ENCODE results near the gene ZSWIM8. TPM values are rescaled to one million over a fixed set of nuclear protein-coding genes. Genes with fewer than 3 reads are reported as not detected.

ZSWIM8 gene
- total RNA-seq, 2 donors from 2014 or later, result 34.5 to 70.9 TPM

DNA sequence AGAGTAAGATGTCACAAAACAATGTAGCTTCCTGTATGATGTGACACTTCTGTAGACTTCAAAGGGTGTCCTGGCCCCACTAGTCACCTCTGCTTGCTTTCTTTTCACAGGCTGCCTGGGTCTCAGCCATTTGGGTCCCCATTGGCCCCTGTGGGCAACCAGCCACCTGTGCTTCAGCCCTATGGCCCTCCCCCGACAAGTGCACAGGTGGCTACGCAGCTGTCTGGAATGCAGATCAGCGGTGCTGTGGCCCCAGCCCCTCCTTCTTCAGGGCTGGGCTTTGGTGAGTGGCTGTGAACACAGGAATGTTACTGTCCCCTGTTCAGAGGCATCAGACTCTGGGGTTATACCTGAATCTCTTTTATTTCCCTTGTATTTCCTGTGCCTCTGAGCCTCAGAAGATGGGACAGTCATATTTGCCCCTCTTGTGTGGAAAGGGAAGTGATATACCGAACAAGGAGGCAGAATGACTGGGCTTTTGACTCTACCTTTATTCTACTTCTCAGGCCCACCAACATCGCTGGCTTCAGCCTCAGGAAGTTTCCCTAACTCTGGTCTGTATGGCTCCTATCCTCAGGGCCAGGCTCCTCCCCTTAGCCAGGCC lies 25.8 kb upstream of the ZSWIM8 start:
- H3K27me3 ChIP-seq, result no peaks in the 10 kb centered on the region
- H3K4me1 ChIP-seq, result no peaks in the 10 kb centered on the region
- H3K9me3 ChIP-seq, result no peaks in the 10 kb centered on the region
- peak overlapping the region in 1 of 4 donors; percentile 7 for H3K27ac ChIP-seq
- H3K36me3 ChIP-seq (replicated peaks in 1 of 2; ENCODE audit: insufficient read depth in 1 of 2, low read depth in 2 of 2), result peaks cover 12 to 39% of the 10 kb centered on the region in 2 donors
- DNase-seq, result peak in 2 of 4 donors; percentile 17 to 21
- ATAC-seq, result no peak
- no peak overlapping the region for H3K4me3 ChIP-seq
- intact Hi-C loops (cut with DNase I), result no loop called here
- no peak for TF ChIP-seq POLR2A (IDR thresholded peaks at IDR 0.05)
- TF ChIP-seq, protein P1, sequence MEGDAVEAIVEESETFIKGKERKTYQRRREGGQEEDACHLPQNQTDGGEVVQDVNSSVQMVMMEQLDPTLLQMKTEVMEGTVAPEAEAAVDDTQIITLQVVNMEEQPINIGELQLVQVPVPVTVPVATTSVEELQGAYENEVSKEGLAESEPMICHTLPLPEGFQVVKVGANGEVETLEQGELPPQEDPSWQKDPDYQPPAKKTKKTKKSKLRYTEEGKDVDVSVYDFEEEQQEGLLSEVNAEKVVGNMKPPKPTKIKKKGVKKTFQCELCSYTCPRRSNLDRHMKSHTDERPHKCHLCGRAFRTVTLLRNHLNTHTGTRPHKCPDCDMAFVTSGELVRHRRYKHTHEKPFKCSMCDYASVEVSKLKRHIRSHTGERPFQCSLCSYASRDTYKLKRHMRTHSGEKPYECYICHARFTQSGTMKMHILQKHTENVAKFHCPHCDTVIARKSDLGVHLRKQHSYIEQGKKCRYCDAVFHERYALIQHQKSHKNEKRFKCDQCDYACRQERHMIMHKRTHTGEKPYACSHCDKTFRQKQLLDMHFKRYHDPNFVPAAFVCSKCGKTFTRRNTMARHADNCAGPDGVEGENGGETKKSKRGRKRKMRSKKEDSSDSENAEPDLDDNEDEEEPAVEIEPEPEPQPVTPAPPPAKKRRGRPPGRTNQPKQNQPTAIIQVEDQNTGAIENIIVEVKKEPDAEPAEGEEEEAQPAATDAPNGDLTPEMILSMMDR (IDR thresholded peaks at IDR 0.05), result no peak
- 47 to 66% methylated on average over 3 to 5 of the region's 5 CpGs for WGBS, 2 donors

DNA sequence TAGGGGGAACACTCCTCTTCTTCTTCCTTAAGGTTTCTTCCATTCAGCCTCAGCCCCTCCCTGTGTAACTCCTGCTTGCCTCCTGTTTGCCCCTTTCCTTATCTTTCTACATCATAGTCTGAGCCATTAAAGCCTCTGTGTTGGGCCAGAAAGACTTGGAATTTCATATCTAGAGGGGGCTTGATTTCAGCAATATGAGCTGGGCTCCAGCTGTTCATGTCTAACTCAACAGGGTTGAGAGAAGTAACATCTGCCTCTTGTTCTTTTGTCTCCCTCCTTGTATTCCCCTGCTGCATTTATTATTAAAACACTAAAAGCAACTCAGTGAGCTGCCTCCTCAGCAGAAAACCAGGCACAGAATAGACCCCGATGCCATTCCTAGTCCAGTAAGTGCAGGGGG lies 23.6 kb upstream of the ZSWIM8 start:
- ATAC-seq, result no peak
- DNase-seq, result no peak
- 100% methylated on average over 1 of the region's 1 CpG for WGBS, 2 donors
- Histone ChIP-seq H3K4me3 (no peak overlapping the region), H3K9me3 (no peaks in the 10 kb centered on the region), H3K4me1 (no peaks in the 10 kb centered on the region), H3K27ac (no peak overlapping the region), H3K36me3 (replicated peaks in 1 of 2; ENCODE audit: insufficient read depth in 1 of 2, low read depth in 2 of 2) (peaks cover 19 to 55% of the 10 kb centered on the region in 2 donors), H3K27me3 (no peaks in the 10 kb centered on the region)
- intact Hi-C loops (cut with DNase I), result no loop called here
- TF ChIP-seq, protein P1 (IDR thresholded peaks at IDR 0.05), result no peak
- TF ChIP-seq POLR2A (IDR thresholded peaks at IDR 0.05), result no peak

GRCh38 chr10:73762915-73763314 lies 22.5 kb upstream of the ZSWIM8 start:
- DNase-seq, result no peak
- H3K27ac ChIP-seq, result no peak overlapping the region
- no peaks in the 10 kb centered on the region for H3K4me1 ChIP-seq
- 73 to 82% methylated on average over 2 of the region's 2 CpGs for WGBS, 2 donors
- ATAC-seq, result no peak
- no peak for TF ChIP-seq POLR2A (IDR thresholded peaks at IDR 0.05)
- TF ChIP-seq, protein P1 (IDR thresholded peaks at IDR 0.05), result no peak
- no peaks in the 10 kb centered on the region for H3K27me3 ChIP-seq
- no peak overlapping the region for H3K4me3 ChIP-seq
- no peaks in the 10 kb centered on the region for H3K9me3 ChIP-seq
- peaks cover 19 to 61% of the 10 kb centered on the region in 2 donors for H3K36me3 ChIP-seq (replicated peaks in 1 of 2; ENCODE audit: insufficient read depth in 1 of 2, low read depth in 2 of 2)
- intact Hi-C loops (cut with DNase I), result no loop called here

DNA sequence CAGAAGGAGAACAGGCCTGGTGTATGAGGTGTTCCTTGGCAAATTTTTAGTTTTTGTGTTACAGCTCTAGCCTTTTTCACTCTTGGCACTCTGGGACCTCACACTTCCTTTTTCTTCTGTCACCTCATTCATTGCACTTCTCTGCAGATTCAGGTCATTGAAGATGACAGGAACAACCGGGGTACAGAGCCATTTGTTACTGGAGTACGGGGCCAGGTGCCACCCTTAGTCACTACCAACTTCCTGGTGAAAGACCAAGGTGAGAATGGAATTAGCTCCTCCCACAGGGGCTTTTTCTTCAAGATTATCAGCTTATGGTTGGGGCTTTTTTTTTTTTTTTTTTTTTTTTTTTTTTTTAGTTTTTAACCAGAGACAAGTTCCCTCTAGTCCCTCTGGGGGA lies 22.1 kb upstream of the ZSWIM8 start:
- H3K36me3 ChIP-seq (replicated peaks in 1 of 2; ENCODE audit: insufficient read depth in 1 of 2, low read depth in 2 of 2), result peaks cover 19 to 61% of the 10 kb centered on the region in 2 donors
- no peak overlapping the region for H3K27ac ChIP-seq
- no peak for ATAC-seq
- TF ChIP-seq, protein P1 (IDR thresholded peaks at IDR 0.05), result no peak
- TF ChIP-seq POLR2A (IDR thresholded peaks at IDR 0.05), result no peak
- H3K4me3 ChIP-seq, result no peak overlapping the region
- no peaks in the 10 kb centered on the region for H3K9me3 ChIP-seq
- intact Hi-C loops (cut with DNase I), result no loop called here
- no peak for DNase-seq
- no peaks in the 10 kb centered on the region for H3K27me3 ChIP-seq
- whole genome bisulfite sequencing, 2 donors, result 71 to 85% methylated on average over 2 of the region's 2 CpGs
- no peaks in the 10 kb centered on the region for H3K4me1 ChIP-seq

DNA sequence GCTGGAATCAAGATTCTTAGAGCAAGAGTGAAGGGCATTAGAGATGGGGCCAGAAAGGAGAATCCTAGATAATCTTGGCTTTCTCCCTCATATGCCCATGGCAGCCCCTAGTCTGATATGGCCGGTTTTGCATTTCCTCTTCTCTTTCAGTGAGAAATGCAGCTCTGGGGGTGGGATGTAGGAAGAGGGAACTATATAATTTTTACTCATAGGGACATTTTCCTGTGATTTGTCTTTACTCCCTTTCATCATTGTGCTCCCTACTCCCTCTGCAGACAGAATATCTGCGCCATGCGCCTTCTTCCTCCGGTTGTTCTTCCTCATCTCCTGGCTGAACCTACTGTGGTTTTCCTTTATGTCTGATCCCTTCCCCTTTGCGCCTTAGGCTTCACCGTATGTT lies 20.3 kb upstream of the ZSWIM8 start:
- intact Hi-C loops (cut with DNase I), result no loop called here
- Histone ChIP-seq H3K27ac (no peak overlapping the region), H3K4me1 (no peaks in the 10 kb centered on the region), H3K4me3 (no peak overlapping the region), H3K36me3 (replicated peaks in 1 of 2; ENCODE audit: insufficient read depth in 1 of 2, low read depth in 2 of 2) (peaks cover 18 to 63% of the 10 kb centered on the region in 2 donors), H3K9me3 (no peaks in the 10 kb centered on the region), H3K27me3 (no peaks in the 10 kb centered on the region)
- no peak for TF ChIP-seq POLR2A (IDR thresholded peaks at IDR 0.05)
- TF ChIP-seq, protein P1 (IDR thresholded peaks at IDR 0.05), result no peak
- 90 to 93% methylated on average over 6 of the region's 6 CpGs for WGBS, 2 donors
- no peak for DNase-seq
- ATAC-seq, result no peak
